ENCODE measurements around the gene ARPC2. TPM values are rescaled to one million over a fixed set of nuclear protein-coding genes. Genes with fewer than 3 reads are reported as not detected.

Gene ARPC2
- polyA plus RNA-seq, 1 donor: 269 TPM

- WGBS (ENCODE audit: insufficient coverage, low lambda C conversion rate): no CpG with 5 or more reads among the region's 11 CpGs
- peaks cover 83% of the 10 kb centered on the region for H3K4me1 ChIP-seq (ENCODE audit: control insufficient read depth, insufficient read depth, low read length)
- peak; percentile 98 to 99 for DNase-seq
- H3K9me3 ChIP-seq (ENCODE audit: control insufficient read depth, low read depth, low read length): no peaks in the 10 kb centered on the region
- H3K27ac ChIP-seq (ENCODE audit: low read length): peak overlapping the region; percentile 99
- H3K36me3 ChIP-seq (ENCODE audit: control insufficient read depth, insufficient read depth, low read length): peaks cover 30% of the 10 kb centered on the region
- no peaks in the 10 kb centered on the region for H3K27me3 ChIP-seq (ENCODE audit: control insufficient read depth, insufficient read depth, low read length)
- H3K4me3 ChIP-seq (ENCODE audit: low read length): peak overlapping the region; percentile 39
Measured at GRCh38 chr2:218286570-218287459, 69.8 kb downstream of the ARPC2 start.

- Histone ChIP-seq H3K27me3 (ENCODE audit: control insufficient read depth, insufficient read depth, low read length) (no peaks in the 10 kb centered on the region), H3K4me1 (ENCODE audit: control insufficient read depth, insufficient read depth, low read length) (peaks cover 82% of the 10 kb centered on the region), H3K27ac (ENCODE audit: low read length) (peak overlapping the region; percentile 99), H3K4me3 (ENCODE audit: low read length) (peak overlapping the region; percentile 92), H3K9me3 (ENCODE audit: control insufficient read depth, low read depth, low read length) (no peaks in the 10 kb centered on the region), H3K36me3 (ENCODE audit: control insufficient read depth, insufficient read depth, low read length) (peaks cover 11% of the 10 kb centered on the region)
- peak; percentile 88 to 93 for DNase-seq
- WGBS (ENCODE audit: insufficient coverage, low lambda C conversion rate): no CpG with 5 or more reads among the region's 6 CpGs
Measured at GRCh38 chr2:218289639-218290315, 72.8 kb downstream of the ARPC2 start.

- peak in 1 of 2 donors; percentile 68 for DNase-seq
- no CpG with 5 or more reads among the region's 12 CpGs for WGBS (ENCODE audit: insufficient coverage, low lambda C conversion rate)
- peaks cover 4% of the 10 kb centered on the region for H3K36me3 ChIP-seq (ENCODE audit: control insufficient read depth, insufficient read depth, low read length)
- H3K27ac ChIP-seq (ENCODE audit: low read length): peak overlapping the region; percentile 99
- no peaks in the 10 kb centered on the region for H3K9me3 ChIP-seq (ENCODE audit: control insufficient read depth, low read depth, low read length)
- no peaks in the 10 kb centered on the region for H3K27me3 ChIP-seq (ENCODE audit: control insufficient read depth, insufficient read depth, low read length)
- peak overlapping the region; percentile 92 for H3K4me3 ChIP-seq (ENCODE audit: low read length)
- H3K4me1 ChIP-seq (ENCODE audit: control insufficient read depth, insufficient read depth, low read length): peaks cover 82% of the 10 kb centered on the region
Measured at GRCh38 chr2:218290316-218291261, 73.6 kb downstream of the ARPC2 start.

- H3K27me3 ChIP-seq (ENCODE audit: control insufficient read depth, insufficient read depth, low read length): no peaks in the 10 kb centered on the region
Measured at GRCh38 chr2:218291318-218292047, 74.5 kb downstream of the ARPC2 start.

GRCh38 chr2:218292048-218293014, 75.3 kb downstream of the ARPC2 start, which contains the start of gene TMBIM1:
Gene TMBIM1 (minus strand): TSS chr2:218292503. CDS start chr2:218282141, 10,362 bp downstream.
- 47% methylated on average over 2 of the region's 63 CpGs for WGBS (ENCODE audit: insufficient coverage, low lambda C conversion rate)
- H3K36me3 ChIP-seq (ENCODE audit: control insufficient read depth, insufficient read depth, low read length): no peaks in the 10 kb centered on the region
- peak; percentile 82 to 91 for DNase-seq

More at GRCh38 chr2:218291318-218292047, 74.5 kb downstream of the ARPC2 start:
- no CpG with 5 or more reads among the region's 12 CpGs for WGBS (ENCODE audit: insufficient coverage, low lambda C conversion rate)
- no peaks in the 10 kb centered on the region for H3K36me3 ChIP-seq (ENCODE audit: control insufficient read depth, insufficient read depth, low read length)
- H3K4me1 ChIP-seq (ENCODE audit: control insufficient read depth, insufficient read depth, low read length): peaks cover 80% of the 10 kb centered on the region
- DNase-seq: peak in 1 of 2 donors; percentile 62
- H3K4me3 ChIP-seq (ENCODE audit: low read length): peak overlapping the region; percentile 92
- no peaks in the 10 kb centered on the region for H3K9me3 ChIP-seq (ENCODE audit: control insufficient read depth, low read depth, low read length)
- peak overlapping the region; percentile 99 for H3K27ac ChIP-seq (ENCODE audit: low read length)

GRCh38 chr2:218293715-218294429, 76.9 kb downstream of the ARPC2 start:
- no peaks in the 10 kb centered on the region for H3K9me3 ChIP-seq (ENCODE audit: control insufficient read depth, low read depth, low read length)
- no peaks in the 10 kb centered on the region for H3K36me3 ChIP-seq (ENCODE audit: control insufficient read depth, insufficient read depth, low read length)
- no peaks in the 10 kb centered on the region for H3K27me3 ChIP-seq (ENCODE audit: control insufficient read depth, insufficient read depth, low read length)
- DNase-seq: peak in 1 of 2 donors; percentile 31
- H3K27ac ChIP-seq (ENCODE audit: low read length): peak overlapping the region; percentile 99
- peaks cover 62% of the 10 kb centered on the region for H3K4me1 ChIP-seq (ENCODE audit: control insufficient read depth, insufficient read depth, low read length)
- WGBS (ENCODE audit: insufficient coverage, low lambda C conversion rate): no CpG with 5 or more reads among the region's 5 CpGs
- no peak overlapping the region for H3K4me3 ChIP-seq (ENCODE audit: low read length)

More at GRCh38 chr2:218292048-218293014, 75.3 kb downstream of the ARPC2 start, which contains the start of gene TMBIM1:
- H3K9me3 ChIP-seq (ENCODE audit: control insufficient read depth, low read depth, low read length): no peaks in the 10 kb centered on the region
- H3K27me3 ChIP-seq (ENCODE audit: control insufficient read depth, insufficient read depth, low read length): no peaks in the 10 kb centered on the region
- peak within 1 kb of the TSS; percentile 92 for H3K4me3 ChIP-seq (ENCODE audit: low read length)
- H3K27ac ChIP-seq (ENCODE audit: low read length): peak within 1 kb of the TSS; percentile 99
- peaks cover 71% of the 10 kb centered on the region for H3K4me1 ChIP-seq (ENCODE audit: control insufficient read depth, insufficient read depth, low read length)

GRCh38 chr2:218294430-218295022, 77.5 kb downstream of the ARPC2 start:
- no peak for DNase-seq
- peaks cover 58% of the 10 kb centered on the region for H3K4me1 ChIP-seq (ENCODE audit: control insufficient read depth, insufficient read depth, low read length)
- H3K27ac ChIP-seq (ENCODE audit: low read length): peak overlapping the region; percentile 99

GRCh38 chr2:218295029-218295428, 78.0 kb downstream of the ARPC2 start:
- DNase-seq: peak; percentile 88 to 96
- H3K27me3 ChIP-seq (ENCODE audit: control insufficient read depth, insufficient read depth, low read length): no peaks in the 10 kb centered on the region
- no CpG with 5 or more reads among the region's 7 CpGs for WGBS (ENCODE audit: insufficient coverage, low lambda C conversion rate)
- no peaks in the 10 kb centered on the region for H3K36me3 ChIP-seq (ENCODE audit: control insufficient read depth, insufficient read depth, low read length)
- H3K9me3 ChIP-seq (ENCODE audit: control insufficient read depth, low read depth, low read length): no peaks in the 10 kb centered on the region
- peaks cover 54% of the 10 kb centered on the region for H3K4me1 ChIP-seq (ENCODE audit: control insufficient read depth, insufficient read depth, low read length)
- H3K4me3 ChIP-seq (ENCODE audit: low read length): no peak overlapping the region
- H3K27ac ChIP-seq (ENCODE audit: low read length): peak overlapping the region; percentile 99

More at GRCh38 chr2:218294430-218295022, 77.5 kb downstream of the ARPC2 start:
- H3K36me3 ChIP-seq (ENCODE audit: control insufficient read depth, insufficient read depth, low read length): no peaks in the 10 kb centered on the region
- WGBS (ENCODE audit: insufficient coverage, low lambda C conversion rate): no CpG with 5 or more reads among the region's 5 CpGs
- no peak overlapping the region for H3K4me3 ChIP-seq (ENCODE audit: low read length)
- H3K9me3 ChIP-seq (ENCODE audit: control insufficient read depth, low read depth, low read length): no peaks in the 10 kb centered on the region
- H3K27me3 ChIP-seq (ENCODE audit: control insufficient read depth, insufficient read depth, low read length): no peaks in the 10 kb centered on the region

Data from large intestine (tissue), 3 donors.